ENCODE results near the gene USP3.
"Not testable (repeated sequence)": the region's sequence is repeated elsewhere in the genome, so short reads cannot be mapped to it uniquely, and the experiment has no call there.

Gene USP3

GRCh38 chr15:63610209-63610841 is 105.9 kb downstream of the USP3 start:
- peaks cover 36% of the 10 kb centered on the region for H3K36me3 Mint-ChIP-seq (ENCODE audit: insufficient read depth)
- no peak overlapping the region for H3K4me3 Mint-ChIP-seq
- no peaks in the 10 kb centered on the region for H3K27me3 Mint-ChIP-seq
- ATAC-seq (replicated peaks; ENCODE audit: extremely low read depth, poor library complexity, severe bottlenecking) (peak; percentile 88), DNase-seq (ENCODE audit: low spot score in 2 of 2) (peak; percentile 49 to 69)
- no peaks in the 10 kb centered on the region for H3K9me3 Mint-ChIP-seq
- peak overlapping the region; percentile 91 for H3K27ac Mint-ChIP-seq (ENCODE audit: low read depth)
- peaks cover 30% of the 10 kb centered on the region for H3K4me1 Mint-ChIP-seq

- Mint-ChIP-seq H3K9me3 (no peaks in the 10 kb centered on the region), H3K27ac (ENCODE audit: low read depth) (peak overlapping the region; percentile 91), H3K4me1 (peaks cover 21% of the 10 kb centered on the region), H3K36me3 (ENCODE audit: insufficient read depth) (peaks cover 43% of the 10 kb centered on the region), H3K27me3 (no peaks in the 10 kb centered on the region), H3K4me3 (no peak overlapping the region)
- DNase-seq (ENCODE audit: low spot score in 2 of 2) (no peak), ATAC-seq (replicated peaks; ENCODE audit: extremely low read depth, poor library complexity, severe bottlenecking) (no peak)
Observed at GRCh38 chr15:63611177-63611576, 106.8 kb downstream of the USP3 start.

GRCh38 chr15:63612300-63612699 is 107.9 kb downstream of the USP3 start:
- no peak overlapping the region for H3K4me3 Mint-ChIP-seq
- H3K9me3 Mint-ChIP-seq = no peaks in the 10 kb centered on the region
- DNase-seq (ENCODE audit: low spot score in 2 of 2) (no peak), ATAC-seq (replicated peaks; ENCODE audit: extremely low read depth, poor library complexity, severe bottlenecking) (no peak)
- peaks cover 17% of the 10 kb centered on the region for H3K4me1 Mint-ChIP-seq
- peaks cover 39% of the 10 kb centered on the region for H3K36me3 Mint-ChIP-seq (ENCODE audit: insufficient read depth)
- no peaks in the 10 kb centered on the region for H3K27me3 Mint-ChIP-seq
- no peak overlapping the region for H3K27ac Mint-ChIP-seq (ENCODE audit: low read depth)

GRCh38 chr15:63615935-63616334 is 111.5 kb downstream of the USP3 start:
- Mint-ChIP-seq H3K36me3 (ENCODE audit: insufficient read depth) (peaks cover 20% of the 10 kb centered on the region), H3K4me1 (peaks cover 6% of the 10 kb centered on the region), H3K9me3 (no peaks in the 10 kb centered on the region), H3K4me3 (no peak overlapping the region), H3K27ac (ENCODE audit: low read depth) (no peak overlapping the region), H3K27me3 (no peaks in the 10 kb centered on the region)
- ATAC-seq (replicated peaks; ENCODE audit: extremely low read depth, poor library complexity, severe bottlenecking) (no peak), DNase-seq (ENCODE audit: low spot score in 2 of 2) (no peak)

- not testable (repeated sequence) for H3K4me1 Mint-ChIP-seq; H3K27me3 Mint-ChIP-seq; ATAC-seq (replicated peaks; ENCODE audit: extremely low read depth, poor library complexity, severe bottlenecking); H3K27ac Mint-ChIP-seq (ENCODE audit: low read depth); H3K9me3 Mint-ChIP-seq; H3K4me3 Mint-ChIP-seq; DNase-seq (ENCODE audit: low spot score in 2 of 2)
- peaks cover 22% of the 10 kb centered on the region for H3K36me3 Mint-ChIP-seq (ENCODE audit: insufficient read depth)
Observed at GRCh38 chr15:63617147-63617546, 112.8 kb downstream of the USP3 start.

- H3K4me3 Mint-ChIP-seq; ATAC-seq (replicated peaks; ENCODE audit: extremely low read depth, poor library complexity, severe bottlenecking): not testable (repeated sequence)
Observed at GRCh38 chr15:63617627-63618026, 113.2 kb downstream of the USP3 start.

GRCh38 chr15:63620760-63621159 is 116.4 kb downstream of the USP3 start:
- not testable (repeated sequence) for H3K9me3 Mint-ChIP-seq; DNase-seq (ENCODE audit: low spot score in 2 of 2); H3K27me3 Mint-ChIP-seq; H3K4me1 Mint-ChIP-seq; H3K27ac Mint-ChIP-seq (ENCODE audit: low read depth); H3K4me3 Mint-ChIP-seq; ATAC-seq (replicated peaks; ENCODE audit: extremely low read depth, poor library complexity, severe bottlenecking)
- H3K36me3 Mint-ChIP-seq (ENCODE audit: insufficient read depth) = peaks cover 42% of the 10 kb centered on the region

More at GRCh38 chr15:63617627-63618026, 113.2 kb downstream of the USP3 start:
- H3K27ac Mint-ChIP-seq (ENCODE audit: low read depth); DNase-seq (ENCODE audit: low spot score in 2 of 2); H3K27me3 Mint-ChIP-seq; H3K9me3 Mint-ChIP-seq; H3K4me1 Mint-ChIP-seq: not testable (repeated sequence)
- H3K36me3 Mint-ChIP-seq (ENCODE audit: insufficient read depth) = peaks cover 26% of the 10 kb centered on the region

GRCh38 chr15:63623232-63623969 is 119.0 kb downstream of the USP3 start:
- no peak for ATAC-seq (replicated peaks; ENCODE audit: extremely low read depth, poor library complexity, severe bottlenecking)
- no peak for DNase-seq (ENCODE audit: low spot score in 2 of 2)
- H3K4me3 Mint-ChIP-seq = no peak overlapping the region
- no peaks in the 10 kb centered on the region for H3K9me3 Mint-ChIP-seq
- peaks cover 57% of the 10 kb centered on the region for H3K36me3 Mint-ChIP-seq (ENCODE audit: insufficient read depth)
- H3K27ac Mint-ChIP-seq (ENCODE audit: low read depth) = peak overlapping the region; percentile 20
- H3K4me1 Mint-ChIP-seq = no peaks in the 10 kb centered on the region
- no peaks in the 10 kb centered on the region for H3K27me3 Mint-ChIP-seq

GRCh38 chr15:63626955-63627354 is 122.6 kb downstream of the USP3 start:
- H3K27ac Mint-ChIP-seq (ENCODE audit: low read depth) = no peak overlapping the region
- DNase-seq (ENCODE audit: low spot score in 2 of 2) (no peak), ATAC-seq (replicated peaks; ENCODE audit: extremely low read depth, poor library complexity, severe bottlenecking) (no peak)
- no peaks in the 10 kb centered on the region for H3K4me1 Mint-ChIP-seq
- H3K9me3 Mint-ChIP-seq = no peaks in the 10 kb centered on the region
- no peak overlapping the region for H3K4me3 Mint-ChIP-seq
- H3K36me3 Mint-ChIP-seq (ENCODE audit: insufficient read depth) = peaks cover 79% of the 10 kb centered on the region
- H3K27me3 Mint-ChIP-seq = no peaks in the 10 kb centered on the region

- H3K4me3 Mint-ChIP-seq = no peak overlapping the region
- DNase-seq (ENCODE audit: low spot score in 2 of 2) (no peak), ATAC-seq (replicated peaks; ENCODE audit: extremely low read depth, poor library complexity, severe bottlenecking) (no peak)
- H3K36me3 Mint-ChIP-seq (ENCODE audit: insufficient read depth) = peaks cover 78% of the 10 kb centered on the region
- no peaks in the 10 kb centered on the region for H3K27me3 Mint-ChIP-seq
- H3K9me3 Mint-ChIP-seq = no peaks in the 10 kb centered on the region
- H3K4me1 Mint-ChIP-seq = no peaks in the 10 kb centered on the region
- H3K27ac Mint-ChIP-seq (ENCODE audit: low read depth) = no peak overlapping the region
Observed at GRCh38 chr15:63628123-63628822, 123.9 kb downstream of the USP3 start.

GRCh38 chr15:63630036-63630751 is 125.8 kb downstream of the USP3 start:
- Mint-ChIP-seq H3K36me3 (ENCODE audit: insufficient read depth) (peaks cover 80% of the 10 kb centered on the region), H3K27me3 (no peaks in the 10 kb centered on the region), H3K4me3 (no peak overlapping the region), H3K9me3 (no peaks in the 10 kb centered on the region), H3K27ac (ENCODE audit: low read depth) (no peak overlapping the region), H3K4me1 (no peaks in the 10 kb centered on the region)
- ATAC-seq (replicated peaks; ENCODE audit: extremely low read depth, poor library complexity, severe bottlenecking) = no peak
- DNase-seq (ENCODE audit: low spot score in 2 of 2) = no peak

GRCh38 chr15:63633312-63633711 is 128.9 kb downstream of the USP3 start:
- H3K4me1 Mint-ChIP-seq = no peaks in the 10 kb centered on the region
- DNase-seq (ENCODE audit: low spot score in 2 of 2) (no peak), ATAC-seq (replicated peaks; ENCODE audit: extremely low read depth, poor library complexity, severe bottlenecking) (no peak)
- H3K4me3 Mint-ChIP-seq = no peak overlapping the region
- no peaks in the 10 kb centered on the region for H3K9me3 Mint-ChIP-seq
- H3K36me3 Mint-ChIP-seq (ENCODE audit: insufficient read depth) = peaks cover 75% of the 10 kb centered on the region
- no peak overlapping the region for H3K27ac Mint-ChIP-seq (ENCODE audit: low read depth)
- no peaks in the 10 kb centered on the region for H3K27me3 Mint-ChIP-seq

Data from central memory CD8-positive, alpha-beta T cell (primary cell).